H4 (cell line): ENCODE results near the gene ABCC3. TPM values are rescaled to one million over a fixed set of nuclear protein-coding genes. Genes with fewer than 3 reads are reported as not detected.

ENCODE experiments used
- DNase-seq: peaks from one replicate; pipeline ENCODE4 v3.0.0-alpha.2; 2015; ENCODE audit warnings: low spot score
- total RNA-seq: library from RNA; depleted of rRNA; stranded (reverse); fragments of >200 nt; shearing (Covaris generic); gene quantifications from 2 replicates; pipeline ENCODE4 v1.2.3, GENCODE V29; 2014

Gene ABCC3
- total RNA-seq, 1 experiment from 2014 or later, result 16.0 TPM

- no peak for DNase-seq
These were observed 6.7 kb upstream of the ABCC3 start for GRCh38 chr17:50627782-50628601.

- no peak for DNase-seq
These were observed 4.8 kb upstream of the ABCC3 start for GRCh38 chr17:50629902-50630301.

- peak; percentile 56 for DNase-seq
These were observed 4.0 kb upstream of the ABCC3 start for GRCh38 chr17:50630524-50631194.

DNA sequence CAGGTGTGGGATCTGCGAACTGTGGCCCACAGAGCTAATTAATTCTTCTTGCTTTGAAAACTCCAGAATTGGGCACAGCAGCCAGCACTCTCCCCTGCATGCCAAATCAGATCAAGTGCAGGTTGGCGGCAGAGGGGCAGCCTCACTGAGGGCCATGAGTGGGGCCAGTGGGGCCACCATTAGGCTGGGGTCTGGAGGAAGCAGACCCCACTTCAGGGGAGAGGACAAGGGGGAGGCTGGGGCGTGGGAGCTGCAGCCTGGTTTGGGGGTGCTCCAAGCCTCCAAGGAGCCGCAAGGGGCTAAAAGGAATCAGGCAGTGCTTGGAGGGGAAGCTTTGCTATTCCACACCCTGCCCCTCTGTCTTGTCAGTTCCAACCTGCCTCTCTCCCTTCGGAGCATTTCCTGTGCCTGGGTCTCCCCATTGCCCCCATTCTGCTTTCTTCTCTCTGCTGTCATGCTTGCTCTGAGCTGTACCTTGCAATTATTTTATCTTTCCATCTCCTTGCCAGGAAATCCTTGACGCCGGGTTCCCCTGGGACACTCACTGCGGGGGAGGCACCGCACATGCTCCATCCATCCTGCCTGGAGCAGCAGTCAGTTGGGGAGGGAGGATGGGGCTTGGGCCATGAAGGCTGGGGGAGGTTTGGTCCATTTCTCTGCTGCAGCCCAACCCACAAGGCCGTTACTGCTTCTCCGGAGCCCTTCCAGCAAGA lies 3.3 kb upstream of the ABCC3 start:
- DNase-seq, result no peak

GRCh38 chr17:50631908-50632571 lies 2.6 kb upstream of the ABCC3 start:
- DNase-seq, result no peak

GRCh38 chr17:50632637-50633036 lies 2.0 kb upstream of the ABCC3 start:
- DNase-seq, result no peak

DNA sequence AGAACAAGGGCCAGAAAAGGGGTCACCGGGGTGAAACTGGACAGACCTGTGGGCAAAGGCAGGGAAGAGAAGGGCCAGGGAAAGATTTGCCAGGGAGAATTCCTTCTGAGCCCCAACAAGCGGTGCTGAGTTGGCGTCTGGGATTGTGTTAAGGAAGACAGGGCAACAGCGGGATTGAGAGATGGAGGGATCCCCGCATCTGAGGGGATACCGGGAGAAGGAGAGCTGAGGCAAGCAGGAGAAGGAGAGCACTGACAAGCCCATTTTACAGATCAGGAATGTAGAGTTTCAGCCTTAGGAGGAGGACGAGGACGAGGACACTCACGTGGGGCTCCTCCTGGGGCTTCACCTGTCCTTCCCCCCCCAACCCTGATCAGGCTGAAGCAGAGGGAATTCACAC lies 998 bp upstream of the ABCC3 start:
- DNase-seq, result no peak

DNA sequence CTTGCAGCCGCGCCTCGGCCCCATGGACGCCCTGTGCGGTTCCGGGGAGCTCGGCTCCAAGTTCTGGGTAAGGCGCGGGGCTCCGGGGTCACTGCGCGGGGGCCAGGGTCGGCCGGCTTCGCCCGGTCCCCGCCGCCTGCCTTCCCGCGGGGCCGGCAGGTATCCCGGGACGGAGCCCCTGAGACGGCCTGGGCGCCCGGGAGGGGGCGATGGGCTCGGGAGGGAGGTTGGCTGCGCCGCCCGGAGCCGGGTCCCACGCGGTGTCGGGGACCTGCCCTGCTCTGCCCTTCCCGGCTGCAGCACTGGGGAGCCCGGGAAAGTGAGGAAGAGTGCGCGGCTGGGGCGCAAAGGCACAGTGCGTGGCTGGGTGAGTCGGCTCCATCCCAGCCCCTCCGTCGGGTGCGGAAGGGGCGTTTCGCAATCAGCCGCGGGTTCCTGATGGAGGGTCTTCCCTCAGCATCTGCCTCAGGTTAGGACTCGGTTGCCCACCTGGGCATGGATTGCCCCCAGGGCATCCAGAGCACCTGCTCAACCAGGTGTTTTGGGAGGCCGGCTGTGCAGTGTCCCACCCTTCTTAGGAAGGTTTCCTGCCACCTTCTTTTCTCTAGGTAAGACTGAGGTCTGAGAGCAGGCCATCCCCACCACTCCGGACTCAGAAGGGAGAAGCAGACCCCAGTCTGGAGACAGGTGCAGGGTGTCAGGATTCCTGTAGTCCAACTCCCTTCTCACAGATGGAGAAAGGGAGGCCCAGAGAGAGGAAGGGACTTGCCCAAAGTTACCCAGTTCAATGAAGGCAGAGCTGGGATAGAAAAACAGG lies 442 bp downstream of the ABCC3 start:
- DNase-seq, result no peak

DNA sequence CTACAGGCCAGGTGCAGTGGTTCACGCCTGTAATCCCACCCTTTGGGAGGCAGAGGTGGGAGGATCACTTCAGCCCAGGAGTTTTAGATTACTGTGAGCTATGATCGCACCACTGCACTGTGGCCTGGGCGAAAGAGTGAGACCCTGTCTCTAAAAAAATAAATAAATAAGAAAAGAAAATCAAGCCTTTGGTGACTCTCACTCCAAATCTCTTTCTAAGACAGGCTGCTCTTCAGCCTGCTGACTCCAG lies 976 bp downstream of the ABCC3 start:
- DNase-seq, result no peak

DNA sequence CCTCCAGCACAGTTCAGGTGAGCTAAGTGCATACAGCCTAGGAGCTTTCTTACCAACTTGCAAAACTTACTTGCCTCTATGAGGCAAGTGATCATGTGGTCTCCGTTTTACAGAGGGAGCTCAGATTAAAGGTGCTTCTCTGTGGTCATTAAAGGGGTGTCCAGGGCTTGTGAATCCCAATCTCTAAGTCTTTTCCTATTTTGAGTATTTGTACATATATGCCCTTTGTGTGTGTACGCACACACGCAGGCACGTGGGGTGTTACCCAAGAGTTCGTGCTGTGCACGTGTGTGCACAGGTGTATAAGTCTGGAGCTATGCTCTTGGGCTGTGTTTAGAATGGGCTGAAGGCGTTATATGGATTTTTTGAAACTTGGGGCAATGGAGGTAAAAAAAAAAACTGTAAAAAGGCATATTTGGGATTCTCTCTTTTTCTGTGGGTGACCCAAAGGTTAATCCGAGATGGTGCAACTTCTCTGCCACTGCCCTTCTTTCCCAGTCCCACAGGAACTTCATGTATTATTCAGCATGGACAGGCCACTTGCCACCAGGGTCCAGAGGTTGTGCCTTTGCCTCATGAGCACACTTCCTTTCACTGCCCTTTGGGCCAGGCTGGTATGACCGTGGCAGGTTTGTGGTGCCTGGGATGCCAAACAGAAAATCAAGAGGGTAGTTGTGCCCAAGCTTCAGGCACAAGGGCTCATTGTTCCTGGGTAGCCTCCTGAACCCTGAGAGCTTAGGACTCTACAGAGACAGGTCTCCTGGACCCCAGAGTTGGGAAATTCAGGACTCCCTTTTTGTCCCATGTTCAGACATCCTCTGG lies 1.5 kb downstream of the ABCC3 start:
- no peak for DNase-seq

GRCh38 chr17:50636804-50637195 lies 2.1 kb downstream of the ABCC3 start:
- DNase-seq, result no peak

DNA sequence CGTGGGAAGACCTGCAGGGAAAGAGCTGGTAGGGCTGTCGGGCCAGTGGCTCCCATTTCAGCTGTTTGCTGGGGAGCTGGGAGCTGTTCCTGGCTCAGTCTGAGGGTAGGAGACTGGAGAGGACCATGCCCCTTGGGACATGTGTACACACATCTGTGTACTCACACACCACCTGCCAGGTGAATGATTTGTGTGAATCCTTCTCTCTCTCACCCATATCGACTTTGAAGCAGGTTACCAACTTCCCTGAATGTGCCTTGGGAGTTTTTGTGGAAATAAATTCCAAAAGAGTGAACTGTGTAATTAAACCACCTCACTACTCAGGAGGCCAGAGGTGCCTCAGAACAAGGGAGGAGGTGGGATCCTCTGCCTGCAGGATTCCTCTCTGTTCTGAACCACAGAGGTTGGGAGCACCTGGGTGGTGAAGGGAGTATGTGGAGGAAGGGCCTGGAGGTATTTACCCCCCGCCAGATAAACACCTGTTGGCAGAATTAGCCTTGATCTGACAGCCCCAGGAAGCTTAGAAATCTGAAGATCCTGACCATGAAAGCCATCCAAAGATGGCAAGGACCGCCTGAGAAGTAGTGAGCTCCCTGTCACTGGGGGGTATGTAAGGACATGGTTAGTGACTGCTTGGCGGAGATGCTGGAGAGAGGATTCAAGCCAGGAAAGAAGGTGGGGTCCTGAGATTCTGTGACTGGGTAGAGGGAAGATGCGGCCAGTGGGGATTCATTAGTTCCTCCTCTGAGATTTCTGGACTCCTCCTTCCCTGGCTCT lies 3.3 kb downstream of the ABCC3 start:
- no peak for DNase-seq

- peak; percentile 87 for DNase-seq
These were observed 3.9 kb downstream of the ABCC3 start for GRCh38 chr17:50638606-50638965.

DNA sequence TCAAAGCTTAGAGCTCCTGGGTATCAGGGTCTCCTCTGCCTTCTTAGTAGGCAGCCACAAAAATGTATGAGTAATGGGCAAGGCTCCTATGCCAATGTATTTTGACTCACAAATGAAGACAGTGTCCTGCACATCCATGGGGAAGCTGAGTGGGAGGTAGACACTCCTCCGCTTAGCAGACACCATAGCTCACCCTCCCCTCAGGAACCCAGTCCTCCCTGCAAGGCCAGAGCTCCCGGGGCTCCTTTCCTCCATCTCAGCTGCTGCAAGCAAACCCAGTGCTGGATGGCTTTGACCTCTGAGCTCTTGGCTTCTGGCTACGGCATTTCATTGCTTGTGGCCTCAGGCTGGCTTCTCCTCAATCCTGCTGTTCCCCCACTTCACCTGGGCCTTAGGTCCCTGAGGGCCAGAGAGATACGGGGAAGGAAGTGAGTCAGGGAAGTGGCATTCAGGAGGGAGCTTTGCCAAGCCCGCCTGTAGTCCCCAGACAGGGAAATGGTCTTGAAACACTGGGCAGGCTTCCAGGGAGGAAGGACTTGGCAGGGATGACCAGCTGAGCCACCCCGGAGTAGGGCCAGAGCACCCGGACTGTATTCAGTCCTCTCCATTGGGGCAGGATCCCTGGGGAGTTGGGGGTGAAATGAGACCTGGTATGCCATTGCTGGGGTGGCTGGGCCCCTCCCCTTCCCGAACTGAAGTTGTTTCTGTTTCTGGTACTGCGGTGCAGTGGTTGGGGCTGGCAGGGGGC lies 4.5 kb downstream of the ABCC3 start:
- peak; percentile 99 for DNase-seq

DNA sequence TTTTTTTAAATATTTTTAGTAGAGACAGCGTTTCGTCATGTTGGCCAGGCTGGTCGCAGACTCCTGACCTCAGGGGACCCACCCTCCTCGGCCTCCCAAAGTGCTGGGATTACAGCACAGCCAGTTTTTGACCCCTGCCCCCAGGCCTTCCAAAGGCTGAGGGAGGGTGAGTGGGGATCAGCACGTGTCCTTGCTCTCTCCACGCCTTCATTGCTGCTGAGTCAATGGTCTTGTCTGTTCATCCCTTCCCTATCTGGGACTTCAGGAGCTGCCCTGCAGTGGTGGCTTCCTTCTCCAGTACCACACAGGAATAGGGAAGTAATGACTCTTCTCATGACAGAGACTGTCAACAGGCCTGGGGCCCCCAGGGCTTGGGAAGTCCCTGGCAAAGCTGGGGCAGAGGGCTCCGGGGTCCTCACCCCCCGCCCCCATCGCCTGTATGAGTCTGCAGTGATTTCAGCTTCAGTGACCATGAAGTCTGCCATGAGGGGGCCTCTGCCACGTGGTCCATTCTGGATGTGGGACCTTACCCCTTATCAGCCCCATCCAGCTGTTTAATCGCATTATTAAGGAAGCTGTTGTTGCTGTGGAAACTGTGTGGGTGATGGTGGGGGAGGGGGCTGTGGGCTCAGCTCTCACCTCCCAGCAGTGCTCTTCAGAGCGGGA lies 6.1 kb downstream of the ABCC3 start:
- no peak for DNase-seq

- no peak for DNase-seq
These were observed 6.7 kb downstream of the ABCC3 start for GRCh38 chr17:50641357-50641756.

- no peak for DNase-seq
These were observed 7.5 kb downstream of the ABCC3 start for GRCh38 chr17:50642071-50642721.
